Motor neuron (in vitro differentiated cells): ENCODE results near the gene THADA. TPM values are rescaled to one million over a fixed set of nuclear protein-coding genes. Genes with fewer than 3 reads are reported as not detected.

Experiments used
- ATAC-seq, 8 experiments: fragments of 200-7000 bp; cut with Tn5 transposase; replicated peaks in 6 of 8; 2 replicates each; pipeline ENCODE4 v1.8.0; 2021; ENCODE audit warnings: mild to moderate bottlenecking in 8 of 8, moderate library complexity in 8 of 8
- H3K27ac ChIP-seq, 2 donors: fragments of 250-450 bp; sonication (Bioruptor Pico); 2 replicates each; pipeline ENCODE4 v1.9.0; 2021; ENCODE audit warnings: antibody characterized with exemption in 2 of 2, mild to moderate bottlenecking in 2 of 2, moderate library complexity in 1 of 2
- H3K4me1 ChIP-seq, 2 donors: fragments of 250-450 bp; sonication (Bioruptor Pico); replicated peaks in 1 of 2; 2 replicates each; pipeline ENCODE4 v1.6.1; 2021; ENCODE audit warnings: antibody characterized with exemption in 2 of 2, mild to moderate bottlenecking in 2 of 2, moderate library complexity in 1 of 2
- H3K4me3 ChIP-seq, 5 donors: fragments of 250-450 bp; sonication (Bioruptor Pico); 2 replicates each; pipeline ENCODE4 v1.9.0; 2021; ENCODE audit warnings: antibody characterized with exemption in 5 of 5, mild to moderate bottlenecking in 5 of 5, moderate library complexity in 4 of 5
- WGBS, 10 experiments: fragments of 450-650 bp; shearing (Covaris generic); methylation state at CpG; one replicate each; pipeline ENCODE4 v1.0.0; 2022; 5-methylcytosine and 5-hydroxymethylcytosine counted together
- in situ Hi-C, 9 experiments: fragments of 400-800 bp; cut with MboI; loops; one replicate each; pipeline ENCODE4 v1.15.0; 2021; ENCODE audit warnings: low sequenced_read_pairs in 9 of 9, low pct_unique_long_range_greater_than_20kb in 2 of 9; ENCODE audit not compliant: unreplicated experiment in 9 of 9
- total RNA-seq, 8 experiments: library from RNA; unstranded; fragments of 300-600 nt; gene quantifications; 2 replicates each; pipeline versions ENCODE4 v1.2.3 to v1.2.4, GENCODE V29; 2022

THADA gene
- total RNA-seq, 8 experiments from 2014 or later: 10.4 to 33.6 (median 15.9) TPM

- 40 to 100% (median 90%) methylated on average over 1 to 4 of the region's 5 CpGs; no CpG with 5 or more reads in 2 of the 10 experiments for WGBS, 10 experiments
- ATAC-seq: no peak
- in situ Hi-C loops: loop anchor here in 1 of 9 experiments (25.0 kb wide), 1 partner anchor 252 kb away; no protein-coding TSS in a partner anchor
- no peak overlapping the region for H3K27ac ChIP-seq
- H3K4me1 ChIP-seq: peaks cover 27 to 31% of the 10 kb centered on the region in 2 donors
- no peak overlapping the region for H3K4me3 ChIP-seq
Measured at GRCh38 chr2:43214253-43214652, 381.6 kb downstream of the THADA start.

GRCh38 chr2:43212931-43213330 is 382.9 kb downstream of the THADA start:
- Histone ChIP-seq H3K27ac (no peak overlapping the region), H3K4me3 (no peak overlapping the region), H3K4me1 (peaks cover 14 to 18% of the 10 kb centered on the region in 2 donors)
- no peak for ATAC-seq
- 60 to 100% (median 100%) methylated on average over 1 to 2 of the region's 3 CpGs; no CpG with 5 or more reads in 4 of the 10 experiments for WGBS, 10 experiments
- in situ Hi-C loops: loop anchor here in 1 of 9 experiments (25.0 kb wide), 1 partner anchor 251 kb away; no protein-coding TSS in a partner anchor

GRCh38 chr2:43212216-43212835 is 383.5 kb downstream of the THADA start:
- Histone ChIP-seq H3K4me3 (no peak overlapping the region), H3K27ac (no peak overlapping the region), H3K4me1 (peaks cover 10 to 12% of the 10 kb centered on the region in 2 donors)
- in situ Hi-C loops: loop anchor here in 1 of 9 experiments (25.0 kb wide), 1 partner anchor 250 kb away; no protein-coding TSS in a partner anchor
- no peak for ATAC-seq
- 80 to 100% (median 94%) methylated on average over 1 to 9 of the region's 11 CpGs for WGBS, 10 experiments

- ATAC-seq: peak; percentile 62 to 95 (median 94)
- in situ Hi-C loops: loop anchor here in 1 of 9 experiments (25.0 kb wide), 1 partner anchor 248 kb away; no protein-coding TSS in a partner anchor
- Histone ChIP-seq H3K4me1 (peaks cover 10 to 12% of the 10 kb centered on the region in 2 donors), H3K4me3 (no peak overlapping the region), H3K27ac (peak overlapping the region; percentile 73 to 84)
- WGBS, 10 experiments: 0 to 100% (median 87%) methylated on average over 1 to 4 of the region's 23 CpGs; no CpG with 5 or more reads in 6 of the 10 experiments
Measured at GRCh38 chr2:43210467-43211303, 385.2 kb downstream of the THADA start.

- no peak for ATAC-seq
- 80 to 100% (median 100%) methylated on average over 1 of the region's 6 CpGs; no CpG with 5 or more reads in 6 of the 10 experiments for WGBS, 10 experiments
- Histone ChIP-seq H3K4me3 (no peak overlapping the region), H3K4me1 (peaks cover 10 to 12% of the 10 kb centered on the region in 2 donors), H3K27ac (peak overlapping the region; percentile 70 to 84)
- in situ Hi-C loops: loop anchor here in 1 of 9 experiments (25.0 kb wide), 1 partner anchor 248 kb away; no protein-coding TSS in a partner anchor
Measured at GRCh38 chr2:43210125-43210466, 385.7 kb downstream of the THADA start.

- WGBS, 10 experiments: 84 to 100% (median 95%) methylated on average over 2 to 5 of the region's 5 CpGs; no CpG with 5 or more reads in 7 of the 10 experiments
- H3K4me3 ChIP-seq: no peak overlapping the region
- in situ Hi-C loops: loop anchor here in 1 of 9 experiments (25.0 kb wide), 1 partner anchor 247 kb away; no protein-coding TSS in a partner anchor
- H3K4me1 ChIP-seq: peaks cover 10 to 12% of the 10 kb centered on the region in 2 donors
- ATAC-seq: no peak
- H3K27ac ChIP-seq: no peak overlapping the region
Measured at GRCh38 chr2:43209204-43209717, 386.6 kb downstream of the THADA start.

- H3K4me1 ChIP-seq: peaks cover 10 to 12% of the 10 kb centered on the region in 2 donors
- H3K4me3 ChIP-seq: no peak overlapping the region
- no peak for ATAC-seq
- no peak overlapping the region for H3K27ac ChIP-seq
- 20 to 100% (median 80%) methylated on average over 1 to 7 of the region's 9 CpGs; no CpG with 5 or more reads in 2 of the 10 experiments for WGBS, 10 experiments
- in situ Hi-C loops: loop anchor here in 1 of 9 experiments (25.0 kb wide), 1 partner anchor 245 kb away; no protein-coding TSS in a partner anchor
Measured at GRCh38 chr2:43207553-43208300, 388.1 kb downstream of the THADA start.

- Histone ChIP-seq H3K4me3 (no peak overlapping the region), H3K27ac (no peak overlapping the region), H3K4me1 (peaks cover 10 to 12% of the 10 kb centered on the region in 2 donors)
- in situ Hi-C loops: loop anchor here in 1 of 9 experiments (25.0 kb wide), 1 partner anchor 244 kb away; no protein-coding TSS in a partner anchor
- no peak for ATAC-seq
- 70 to 100% (median 100%) methylated on average over 2 to 5 of the region's 7 CpGs; no CpG with 5 or more reads in 4 of the 10 experiments for WGBS, 10 experiments
Measured at GRCh38 chr2:43206602-43207001, 389.2 kb downstream of the THADA start.

- no peaks in the 10 kb centered on the region for H3K4me1 ChIP-seq
- in situ Hi-C loops: loop anchor here in 1 of 9 experiments (25.0 kb wide), 1 partner anchor 241 kb away; no protein-coding TSS in a partner anchor
- WGBS, 10 experiments: 75 to 100% (median 86%) methylated on average over 1 to 9 of the region's 11 CpGs; no CpG with 5 or more reads in 2 of the 10 experiments
- H3K27ac ChIP-seq: no peak overlapping the region
- no peak overlapping the region for H3K4me3 ChIP-seq
- ATAC-seq: no peak
Measured at GRCh38 chr2:43203373-43203772, 392.5 kb downstream of the THADA start.

GRCh38 chr2:43202289-43202688 is 393.5 kb downstream of the THADA start:
- H3K27ac ChIP-seq: no peak overlapping the region
- H3K4me1 ChIP-seq: peaks cover 2 to 3% of the 10 kb centered on the region in 2 donors
- WGBS, 10 experiments: 40 to 100% (median 71%) methylated on average over 1 to 2 of the region's 2 CpGs; no CpG with 5 or more reads in 1 of the 10 experiments
- H3K4me3 ChIP-seq: no peak overlapping the region
- no peak for ATAC-seq
- in situ Hi-C loops: loop anchor here in 1 of 9 experiments (25.0 kb wide), 1 partner anchor 240 kb away; no protein-coding TSS in a partner anchor

GRCh38 chr2:43201497-43201896 is 394.3 kb downstream of the THADA start:
- no peak for ATAC-seq
- H3K4me3 ChIP-seq: no peak overlapping the region
- in situ Hi-C loops: loop anchor here in 1 of 9 experiments (25.0 kb wide), 1 partner anchor 239 kb away; no protein-coding TSS in a partner anchor
- no peak overlapping the region for H3K27ac ChIP-seq
- peaks cover 4 to 10% of the 10 kb centered on the region in 2 donors for H3K4me1 ChIP-seq
- 57 to 92% (median 74%) methylated on average over 2 to 3 of the region's 4 CpGs; no CpG with 5 or more reads in 6 of the 10 experiments for WGBS, 10 experiments

GRCh38 chr2:43201016-43201415 is 394.8 kb downstream of the THADA start:
- in situ Hi-C loops: loop anchor here in 1 of 9 experiments (25.0 kb wide), 1 partner anchor 239 kb away; no protein-coding TSS in a partner anchor
- 80 to 100% (median 87%) methylated on average over 1 to 6 of the region's 7 CpGs; no CpG with 5 or more reads in 4 of the 10 experiments for WGBS, 10 experiments
- Histone ChIP-seq H3K27ac (no peak overlapping the region), H3K4me3 (no peak overlapping the region), H3K4me1 (peaks cover 4 to 10% of the 10 kb centered on the region in 2 donors)
- ATAC-seq: no peak
